Measurements from ENCODE around the gene SPZ1.
"Not testable (repeated sequence)": the region's sequence is repeated elsewhere in the genome, so short reads cannot be mapped to it uniquely, and the experiment has no call there.

The SPZ1 gene

GRCh38 chr5:80337379-80337778 is 17.6 kb downstream of the SPZ1 start:
- no peak for DNase-seq (ENCODE audit: low spot score)
- Histone ChIP-seq H3K4me3 (no peak overlapping the region), H3K27ac (no peak overlapping the region)
- TF ChIP-seq, protein P1, sequence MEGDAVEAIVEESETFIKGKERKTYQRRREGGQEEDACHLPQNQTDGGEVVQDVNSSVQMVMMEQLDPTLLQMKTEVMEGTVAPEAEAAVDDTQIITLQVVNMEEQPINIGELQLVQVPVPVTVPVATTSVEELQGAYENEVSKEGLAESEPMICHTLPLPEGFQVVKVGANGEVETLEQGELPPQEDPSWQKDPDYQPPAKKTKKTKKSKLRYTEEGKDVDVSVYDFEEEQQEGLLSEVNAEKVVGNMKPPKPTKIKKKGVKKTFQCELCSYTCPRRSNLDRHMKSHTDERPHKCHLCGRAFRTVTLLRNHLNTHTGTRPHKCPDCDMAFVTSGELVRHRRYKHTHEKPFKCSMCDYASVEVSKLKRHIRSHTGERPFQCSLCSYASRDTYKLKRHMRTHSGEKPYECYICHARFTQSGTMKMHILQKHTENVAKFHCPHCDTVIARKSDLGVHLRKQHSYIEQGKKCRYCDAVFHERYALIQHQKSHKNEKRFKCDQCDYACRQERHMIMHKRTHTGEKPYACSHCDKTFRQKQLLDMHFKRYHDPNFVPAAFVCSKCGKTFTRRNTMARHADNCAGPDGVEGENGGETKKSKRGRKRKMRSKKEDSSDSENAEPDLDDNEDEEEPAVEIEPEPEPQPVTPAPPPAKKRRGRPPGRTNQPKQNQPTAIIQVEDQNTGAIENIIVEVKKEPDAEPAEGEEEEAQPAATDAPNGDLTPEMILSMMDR (IDR thresholded peaks at IDR 0.05): no peak

- H3K27ac ChIP-seq: no peak overlapping the region
- no peak overlapping the region for H3K4me3 ChIP-seq
- no peak for DNase-seq (ENCODE audit: low spot score)
- TF ChIP-seq, protein P1 (IDR thresholded peaks at IDR 0.05): no peak
These were observed 19.3 kb downstream of the SPZ1 start for GRCh38 chr5:80339116-80339515.

DNA sequence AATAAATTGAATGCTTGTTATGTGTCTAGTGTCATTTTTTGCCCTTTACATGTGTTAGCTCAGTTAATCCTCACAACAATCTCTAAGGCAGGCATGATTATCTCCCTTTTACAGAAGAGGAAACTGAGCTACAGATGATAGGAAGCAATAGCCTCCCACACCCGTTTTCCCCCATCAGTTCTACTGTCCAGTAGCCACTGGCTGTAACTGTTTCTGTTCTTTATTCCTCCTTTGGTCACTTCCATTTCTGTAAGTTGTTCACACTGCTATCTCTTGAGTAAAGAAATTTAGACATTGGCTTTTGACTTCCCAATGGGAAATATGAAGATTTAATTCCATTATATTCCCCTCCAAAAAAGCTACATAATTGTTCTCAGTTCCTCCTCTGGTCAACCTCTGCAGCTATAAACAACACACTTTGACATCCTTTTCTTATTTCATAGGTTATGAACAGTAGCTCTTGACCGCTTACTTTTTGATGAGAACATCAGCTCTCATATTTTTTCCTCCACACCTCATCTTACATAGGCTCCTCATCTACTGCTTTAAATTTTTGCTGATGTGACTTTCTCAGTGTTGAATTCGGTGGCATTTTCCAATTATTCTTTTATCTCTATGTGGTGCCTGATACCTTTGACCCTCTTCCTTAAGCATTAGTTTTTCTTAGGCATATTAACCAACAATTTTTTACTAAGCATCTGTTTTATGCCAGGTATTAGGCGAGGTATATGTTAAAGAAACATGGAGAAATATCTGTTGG is 21.4 kb downstream of the SPZ1 start:
- TF ChIP-seq, protein P1 (IDR thresholded peaks at IDR 0.05): no peak
- Histone ChIP-seq H3K27ac (no peak overlapping the region), H3K4me3 (no peak overlapping the region)
- no peak for DNase-seq (ENCODE audit: low spot score)

- H3K27ac ChIP-seq: no peak overlapping the region
- TF ChIP-seq, protein P1 (IDR thresholded peaks at IDR 0.05): no peak
- no peak overlapping the region for H3K4me3 ChIP-seq
- DNase-seq (ENCODE audit: low spot score): no peak
These were observed 23.3 kb downstream of the SPZ1 start for GRCh38 chr5:80343067-80343466.

GRCh38 chr5:80346055-80346454 is 26.3 kb downstream of the SPZ1 start:
- TF ChIP-seq, protein P1 (IDR thresholded peaks at IDR 0.05): no peak
- Histone ChIP-seq H3K27ac (no peak overlapping the region), H3K4me3 (no peak overlapping the region)
- no peak for DNase-seq (ENCODE audit: low spot score)

- Histone ChIP-seq H3K27ac (no peak overlapping the region), H3K4me3 (no peak overlapping the region)
- no peak for DNase-seq (ENCODE audit: low spot score)
- TF ChIP-seq, protein P1 (IDR thresholded peaks at IDR 0.05): no peak
These were observed 28.4 kb downstream of the SPZ1 start for GRCh38 chr5:80348171-80348570.

DNA sequence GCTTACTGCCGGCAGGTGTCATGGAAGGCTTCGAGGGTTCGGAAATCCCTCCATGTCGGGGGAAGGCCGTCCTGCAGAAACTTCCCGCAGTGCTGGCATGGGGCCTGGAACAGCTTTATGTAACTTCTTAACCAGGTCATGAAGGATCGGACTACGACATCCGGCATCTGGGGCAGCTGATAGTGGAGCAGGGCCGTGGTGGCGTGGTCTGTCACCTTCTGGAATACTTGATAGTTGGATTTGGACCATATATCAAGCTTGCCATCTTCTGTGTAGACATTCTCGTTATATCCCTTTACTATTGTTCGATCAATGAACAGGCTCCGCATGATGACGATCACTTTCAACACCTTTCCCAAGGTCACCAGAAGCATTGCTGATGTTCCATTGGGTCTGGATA is 31.2 kb downstream of the SPZ1 start:
- DNase-seq (ENCODE audit: low spot score); H3K27ac ChIP-seq; H3K4me3 ChIP-seq: not testable (repeated sequence)
